AG09309 (cell line): ENCODE data around the gene KIFC3.
A peak's percentile ranks its signal among the peaks of the same experiment; 100 is the strongest.
"Not testable (repeated sequence)": the region's sequence is repeated elsewhere in the genome, so short reads cannot be mapped to it uniquely, and the experiment has no call there.

Experiments
- DNase-seq: peaks from one replicate; pipeline ENCODE4 v3.0.0-alpha.2; 2010; ENCODE audit warnings: low read depth
- H3K4me3 ChIP-seq: 2 replicates; pipeline ENCODE4 v1.5.1; 2011; ENCODE audit warnings: mild to moderate bottlenecking, low read depth, low read length, moderate library complexity; ENCODE audit not compliant: control insufficient read depth
- TF ChIP-seq, protein P1 (sequence below): IDR thresholded peaks from 2 replicates; pipeline ENCODE4 v1.5.1; 2011; ENCODE audit warnings: mild to moderate bottlenecking, low read depth, low read length, inconsistent platforms; ENCODE audit not compliant: insufficient read depth, control insufficient read depth; ENCODE audit errors: missing control alignments

Gene KIFC3

GRCh38 chr16:57721356-57722209 lies 80.7 kb downstream of the KIFC3 start:
- H3K4me3 ChIP-seq: no peak overlapping the region
- no peak for DNase-seq
- TF ChIP-seq, protein P1, sequence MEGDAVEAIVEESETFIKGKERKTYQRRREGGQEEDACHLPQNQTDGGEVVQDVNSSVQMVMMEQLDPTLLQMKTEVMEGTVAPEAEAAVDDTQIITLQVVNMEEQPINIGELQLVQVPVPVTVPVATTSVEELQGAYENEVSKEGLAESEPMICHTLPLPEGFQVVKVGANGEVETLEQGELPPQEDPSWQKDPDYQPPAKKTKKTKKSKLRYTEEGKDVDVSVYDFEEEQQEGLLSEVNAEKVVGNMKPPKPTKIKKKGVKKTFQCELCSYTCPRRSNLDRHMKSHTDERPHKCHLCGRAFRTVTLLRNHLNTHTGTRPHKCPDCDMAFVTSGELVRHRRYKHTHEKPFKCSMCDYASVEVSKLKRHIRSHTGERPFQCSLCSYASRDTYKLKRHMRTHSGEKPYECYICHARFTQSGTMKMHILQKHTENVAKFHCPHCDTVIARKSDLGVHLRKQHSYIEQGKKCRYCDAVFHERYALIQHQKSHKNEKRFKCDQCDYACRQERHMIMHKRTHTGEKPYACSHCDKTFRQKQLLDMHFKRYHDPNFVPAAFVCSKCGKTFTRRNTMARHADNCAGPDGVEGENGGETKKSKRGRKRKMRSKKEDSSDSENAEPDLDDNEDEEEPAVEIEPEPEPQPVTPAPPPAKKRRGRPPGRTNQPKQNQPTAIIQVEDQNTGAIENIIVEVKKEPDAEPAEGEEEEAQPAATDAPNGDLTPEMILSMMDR: no peak

DNA sequence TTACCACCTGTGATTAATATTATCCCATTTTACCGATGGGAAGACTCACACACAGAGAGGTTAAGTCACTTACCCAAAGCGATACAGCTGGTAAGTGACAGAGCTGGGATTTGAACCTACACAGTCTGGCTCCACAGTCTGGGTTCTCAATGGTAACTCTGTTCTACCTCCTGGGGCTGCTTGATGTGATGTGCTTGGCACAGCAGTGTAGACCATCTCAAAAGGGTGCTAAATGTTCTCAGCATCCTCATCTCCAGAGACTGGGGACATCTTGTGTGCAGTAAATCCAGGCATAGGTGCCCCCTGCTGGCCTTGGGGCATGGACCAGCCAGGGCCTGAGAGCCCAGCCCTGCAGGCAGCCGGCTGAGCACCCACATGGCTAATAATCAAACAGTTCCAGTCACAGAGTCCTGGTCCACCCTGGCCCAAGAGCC lies 82.1 kb downstream of the KIFC3 start:
- DNase-seq: peak; percentile 8
- no peak overlapping the region for H3K4me3 ChIP-seq
- TF ChIP-seq, protein P1: peak; percentile 78

DNA sequence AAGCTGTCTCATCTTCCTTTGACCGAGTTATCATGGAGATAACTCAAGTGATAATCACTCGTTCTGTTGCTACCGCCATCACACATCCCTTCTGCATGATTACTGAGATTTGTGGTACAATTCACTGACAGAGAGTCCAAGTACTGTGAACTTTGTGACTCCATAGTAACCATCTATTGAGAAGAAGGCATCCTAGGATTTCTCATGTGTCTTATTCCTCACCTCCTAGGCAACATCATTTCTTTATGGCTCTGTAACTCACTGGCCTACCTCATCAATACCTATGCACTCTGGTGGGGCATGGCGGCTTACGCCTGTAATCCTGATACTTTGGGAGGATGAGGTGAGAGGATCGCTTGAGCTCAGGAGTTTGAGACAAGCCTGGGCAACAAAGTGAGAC lies 88.2 kb downstream of the KIFC3 start:
- TF ChIP-seq, protein P1: no peak
- no peak overlapping the region for H3K4me3 ChIP-seq
- DNase-seq: no peak

GRCh38 chr16:57713596-57713995 lies 88.7 kb downstream of the KIFC3 start:
- DNase-seq: no peak
- TF ChIP-seq, protein P1: no peak

DNA sequence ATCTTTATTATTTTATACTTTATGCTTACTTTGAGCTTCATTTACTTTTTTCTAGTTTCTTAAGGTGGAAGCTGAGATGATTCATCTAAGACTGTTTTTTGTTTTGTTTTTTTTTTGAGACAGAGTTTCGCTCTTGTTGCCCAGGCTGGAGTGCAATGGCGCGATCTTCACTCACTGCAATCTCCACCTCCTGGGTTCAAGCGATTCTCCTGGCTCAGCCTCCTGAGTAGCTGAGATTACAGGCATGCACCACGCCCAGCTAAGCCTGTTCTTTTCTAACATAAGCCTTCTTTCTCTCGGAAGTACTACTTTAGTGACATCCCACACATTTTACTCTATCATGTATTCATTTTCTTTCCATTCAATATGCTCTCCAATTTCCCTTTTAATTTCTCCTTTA lies 89.7 kb downstream of the KIFC3 start:
- not testable (repeated sequence) for H3K4me3 ChIP-seq

More at GRCh38 chr16:57713596-57713995, 88.7 kb downstream of the KIFC3 start:
- H3K4me3 ChIP-seq: no peak overlapping the region

GRCh38 chr16:57711993-57712392 lies 90.3 kb downstream of the KIFC3 start:
- H3K4me3 ChIP-seq: no peak overlapping the region
- DNase-seq: no peak
- TF ChIP-seq, protein P1: no peak

More for the DNA sequence above, 89.7 kb downstream of the KIFC3 start:
- DNase-seq: not testable (repeated sequence)

- no peak overlapping the region for H3K4me3 ChIP-seq
- DNase-seq: no peak
These were observed 90.9 kb downstream of the KIFC3 start for GRCh38 chr16:57711346-57711745.

More at GRCh38 chr16:57711346-57711745, 90.9 kb downstream of the KIFC3 start:
- TF ChIP-seq, protein P1: no peak
